Measurements from ENCODE around the gene DNAH12. TPM values are rescaled to one million over a fixed set of nuclear protein-coding genes. Genes with fewer than 3 reads are reported as not detected.

Gene DNAH12
- total RNA-seq, 4 donors from 2014 or later, result 0.02 to 0.04 TPM; not detected in 2

GRCh38 chr3:57559526-57559925, 15.4 kb upstream of the DNAH12 start:
- no peak for TF ChIP-seq CTCF (IDR thresholded peaks at IDR 0.05 in 4 of 5, conservative IDR thresholded peaks at IDR 0.05 in 1 of 5)
- no peak for TF ChIP-seq POLR2A (IDR thresholded peaks at IDR 0.05)
- Histone ChIP-seq H3K27ac (no peak overlapping the region), H3K4me3 (no peak overlapping the region), H3K27me3 (no peaks in the 10 kb centered on the region), H3K9me3 (no peaks in the 10 kb centered on the region), H3K36me3 (peaks cover 0 to 34% of the 10 kb centered on the region in 2 donors), H3K4me1 (peaks cover 20 to 28% of the 10 kb centered on the region in 2 donors)
- no peak for DNase-seq
- intact Hi-C loops (cut with DNase I; ENCODE audit: low total_unique reads) (loop anchor here (5.0 kb wide), 1 partner anchor 198 kb away; the partner anchor contains the start of gene SLMAP), in situ Hi-C loops (cut with MboI; ENCODE audit: low sequenced_read_pairs in 4 of 4) (loop anchor here in 3 of 4 donors (5.0 to 25.0 kb wide), 4 partner anchors 33 to 322 kb away; partner anchors contain the start of genes APPL1 (in 2 of the 3), ARF4 (in 1 of the 3) and SLMAP (in 1 of the 3))
- no peak for ATAC-seq

- in situ Hi-C loops (cut with MboI; ENCODE audit: low sequenced_read_pairs in 4 of 4), result loop anchor here in 3 of 4 donors (5.0 to 25.0 kb wide), 4 partner anchors 35 to 320 kb away; partner anchors contain the start of genes APPL1 (in 2 of the 3), ARF4 (in 1 of the 3) and SLMAP (in 1 of the 3)
- intact Hi-C loops (cut with DNase I; ENCODE audit: low total_unique reads), result loop anchor here (5.0 kb wide), 1 partner anchor 200 kb away; the partner anchor contains the start of gene SLMAP
- no peak for ATAC-seq
Observed at GRCh38 chr3:57557085-57557537, 13.0 kb upstream of the DNAH12 start.

GRCh38 chr3:57556459-57557084, 12.4 kb upstream of the DNAH12 start:
- Histone ChIP-seq H3K27me3 (no peaks in the 10 kb centered on the region), H3K4me1 (peaks cover 20 to 28% of the 10 kb centered on the region in 2 donors), H3K9me3 (no peaks in the 10 kb centered on the region), H3K36me3 (peaks cover 0 to 30% of the 10 kb centered on the region in 2 donors), H3K27ac (peak overlapping the region; percentile 90 to 98 (median 94)), H3K4me3 (peak overlapping the region; percentile 75 to 94 (median 83))
- ATAC-seq, result peak; percentile 34 to 42
- in situ Hi-C loops (cut with MboI; ENCODE audit: low sequenced_read_pairs in 4 of 4) (loop anchor here in 3 of 4 donors (5.0 to 25.0 kb wide), 4 partner anchors 36 to 319 kb away; partner anchors contain the start of genes APPL1 (in 2 of the 3), ARF4 (in 1 of the 3) and SLMAP (in 1 of the 3)), intact Hi-C loops (cut with DNase I; ENCODE audit: low total_unique reads) (loop anchor here (1.0 to 5.0 kb wide), 2 partner anchors 41 to 201 kb away; partner anchors contain the start of genes ARF4 and SLMAP)
- TF ChIP-seq POLR2A (IDR thresholded peaks at IDR 0.05) (no peak), CTCF (IDR thresholded peaks at IDR 0.05 in 4 of 5, conservative IDR thresholded peaks at IDR 0.05 in 1 of 5) (no peak)
- DNase-seq, result peak in 1 of 2 donors; percentile 22

More at GRCh38 chr3:57557085-57557537, 13.0 kb upstream of the DNAH12 start:
- no peak for TF ChIP-seq POLR2A (IDR thresholded peaks at IDR 0.05)
- TF ChIP-seq CTCF (IDR thresholded peaks at IDR 0.05 in 4 of 5, conservative IDR thresholded peaks at IDR 0.05 in 1 of 5), result no peak
- Histone ChIP-seq H3K27ac (peak overlapping the region; percentile 90 to 98 (median 94)), H3K4me3 (peak overlapping the region; percentile 75 to 94 (median 83)), H3K36me3 (peaks cover 0 to 30% of the 10 kb centered on the region in 2 donors), H3K27me3 (no peaks in the 10 kb centered on the region), H3K4me1 (peaks cover 20 to 28% of the 10 kb centered on the region in 2 donors), H3K9me3 (no peaks in the 10 kb centered on the region)
- peak in 1 of 2 donors; percentile 16 for DNase-seq

- in situ Hi-C loops (cut with MboI; ENCODE audit: low sequenced_read_pairs in 4 of 4) (loop anchor here in 3 of 4 donors (5.0 to 25.0 kb wide), 4 partner anchors 36 to 319 kb away; partner anchors contain the start of genes APPL1 (in 2 of the 3), ARF4 (in 1 of the 3) and SLMAP (in 1 of the 3)), intact Hi-C loops (cut with DNase I; ENCODE audit: low total_unique reads) (loop anchor here (1.0 to 5.0 kb wide), 4 partner anchors 41 to 329 kb away; partner anchors contain the start of genes APPL1, ARF4 and SLMAP)
- Histone ChIP-seq H3K4me1 (peaks cover 20 to 28% of the 10 kb centered on the region in 2 donors), H3K27ac (peak within 1 kb of the TSS; percentile 90 to 98 (median 94)), H3K4me3 (peak within 1 kb of the TSS; percentile 75 to 94 (median 83)), H3K27me3 (no peaks in the 10 kb centered on the region), H3K36me3 (peaks cover 0 to 24% of the 10 kb centered on the region in 2 donors), H3K9me3 (no peaks in the 10 kb centered on the region)
- no peak for TF ChIP-seq CTCF (IDR thresholded peaks at IDR 0.05 in 4 of 5, conservative IDR thresholded peaks at IDR 0.05 in 1 of 5)
- TF ChIP-seq POLR2A (IDR thresholded peaks at IDR 0.05), result peak; percentile 91 to 92
- DNase-seq (peak; percentile 82 to 85), ATAC-seq (peak; percentile 96 to 98)
Observed at GRCh38 chr3:57555738-57556458, 11.8 kb upstream of the DNAH12 start, which contains the start of gene PDE12. Gene PDE12, plus strand, starts transcription at chr3:57556274. Its CDS starts 106 bp downstream, at chr3:57556380.
